ENCODE data around the gene TNXB.

The TNXB gene

GRCh38 chr6:32109114-32109764, at the start of gene TNXB:
TSS of gene TNXB (minus strand) at chr6:32109338. CDS start at chr6:32098198, 11,140 bp downstream.
- no peak for DNase-seq (ENCODE audit: low read depth)
- peak within 1 kb of the TSS; percentile 41 for H3K4me3 ChIP-seq (replicated peaks; ENCODE audit: low read depth, low read length)
- no peak for TF ChIP-seq CTCF (IDR thresholded peaks at IDR 0.05; ENCODE audit: low read length, missing control alignments)

- DNase-seq (ENCODE audit: low read depth): no peak
- no peak for TF ChIP-seq CTCF (IDR thresholded peaks at IDR 0.05; ENCODE audit: low read length, missing control alignments)
Measured at GRCh38 chr6:32158052-32158451, 48.9 kb upstream of the TNXB start.

GRCh38 chr6:32156891-32157290, 47.8 kb upstream of the TNXB start:
- DNase-seq (ENCODE audit: low read depth): no peak
- no peak overlapping the region for H3K4me3 ChIP-seq (replicated peaks; ENCODE audit: low read depth, low read length)
- no peak for TF ChIP-seq CTCF (IDR thresholded peaks at IDR 0.05; ENCODE audit: low read length, missing control alignments)

More at GRCh38 chr6:32158052-32158451, 48.9 kb upstream of the TNXB start:
- H3K4me3 ChIP-seq (replicated peaks; ENCODE audit: low read depth, low read length): no peak overlapping the region

- peak overlapping the region; percentile 96 for H3K4me3 ChIP-seq (replicated peaks; ENCODE audit: low read depth, low read length)
- TF ChIP-seq CTCF (IDR thresholded peaks at IDR 0.05; ENCODE audit: low read length, missing control alignments): peak; percentile 52
- DNase-seq (ENCODE audit: low read depth): peak; percentile 72
Measured at GRCh38 chr6:32154514-32155161, 45.5 kb upstream of the TNXB start.

GRCh38 chr6:32153564-32154513, 44.7 kb upstream of the TNXB start, which contains the start of gene PPT2:
TSS of gene PPT2 (plus strand) at chr6:32154141. CDS start at chr6:32154595, 454 bp downstream.
- DNase-seq (ENCODE audit: low read depth): peak; percentile 97
- H3K4me3 ChIP-seq (replicated peaks; ENCODE audit: low read depth, low read length): peak within 1 kb of the TSS; percentile 96
- peak; percentile 21 for TF ChIP-seq CTCF (IDR thresholded peaks at IDR 0.05; ENCODE audit: low read length, missing control alignments)

- peak overlapping the region; percentile 96 for H3K4me3 ChIP-seq (replicated peaks; ENCODE audit: low read depth, low read length)
- no peak for TF ChIP-seq CTCF (IDR thresholded peaks at IDR 0.05; ENCODE audit: low read length, missing control alignments)
- peak; percentile 29 for DNase-seq (ENCODE audit: low read depth)
Measured at GRCh38 chr6:32152769-32153563, 43.8 kb upstream of the TNXB start.

Measured in fibroblast of pulmonary artery (primary cell).